SK-N-MC (cell line): ENCODE measurements around the gene KIAA1755.

Experiments used
- EZH2 ChIP-seq: fragments of 200-600 bp; sonication (generic); IDR thresholded peaks from one replicate; pipeline ENCODE4 v1.6.1; 2017; ENCODE audit warnings: antibody characterized with exemption
- FOXP2 ChIP-seq: optimal IDR thresholded peaks from 2 replicates; pipeline ENCODE3; 2011; ENCODE audit warnings: mild to moderate bottlenecking, moderate library complexity; ENCODE audit not compliant: insufficient read depth; ENCODE audit errors: extremely low read length, control extremely low read depth

DNA sequence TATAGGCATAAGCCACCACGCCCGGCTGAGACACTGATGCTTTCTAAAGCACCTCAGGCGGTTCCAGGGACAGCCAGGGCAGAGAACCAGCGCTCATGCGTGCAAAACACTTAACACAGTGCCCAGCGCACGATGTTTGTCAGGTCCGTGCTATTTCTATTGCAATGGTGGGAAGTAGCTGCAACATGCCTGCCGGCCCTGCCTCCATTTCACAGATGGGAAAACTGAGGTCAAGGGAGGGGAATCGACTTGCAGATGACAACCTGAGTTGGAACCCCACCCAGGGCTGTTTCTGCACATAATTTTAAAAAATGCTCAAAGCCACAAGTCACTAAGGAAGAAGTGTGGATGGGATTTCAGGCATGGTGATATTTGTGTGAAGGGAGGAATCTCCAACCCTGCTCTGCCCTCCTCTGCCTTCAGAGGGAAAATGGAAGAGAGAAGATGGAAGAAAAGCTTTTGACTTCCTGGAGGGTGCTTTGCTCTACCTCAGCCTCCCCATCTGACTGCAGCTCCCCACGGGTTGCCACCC is 39.9 kb downstream of the KIAA1755 start:
- TF ChIP-seq EZH2 (no peak), FOXP2 (no peak)
